ENCODE data around the gene FUOM. TPM values are rescaled to one million over a fixed set of nuclear protein-coding genes. Genes with fewer than 3 reads are reported as not detected.

The FUOM gene
- polyA plus RNA-seq, 1 donor from 2014 or later: not detected

- Histone ChIP-seq H3K36me3 (ENCODE audit: insufficient read depth, low read length) (no peaks in the 10 kb centered on the region), H3K9me2 (ENCODE audit: insufficient read depth, low read length) (no peaks in the 10 kb centered on the region), H3K27ac (ENCODE audit: low read length) (no peak overlapping the region), H3K9me3 (ENCODE audit: low read length) (no peaks in the 10 kb centered on the region), H3K9ac (ENCODE audit: low read length) (no peak overlapping the region), H3K4me2 (ENCODE audit: low read length) (no peak overlapping the region), H3K4me3 (ENCODE audit: low read length) (no peak overlapping the region), H4K20me1 (ENCODE audit: insufficient read depth) (no peaks in the 10 kb centered on the region), H2AFZ (ENCODE audit: low read depth, low read length) (no peak overlapping the region), H3F3A (ENCODE audit: insufficient read depth, low read length, poor library complexity, severe bottlenecking) (no peaks in the 10 kb centered on the region), H3K79me2 (replicated peaks; ENCODE audit: insufficient read depth, low read length) (peaks cover 10% of the 10 kb centered on the region), H3K27me3 (ENCODE audit: insufficient read depth, low read depth, low read length) (no peaks in the 10 kb centered on the region)
- no peak for TF ChIP-seq CTCF (IDR thresholded peaks at IDR 0.05; ENCODE audit: poor library complexity, severe bottlenecking)
- TF ChIP-seq POLR2AphosphoS5 (IDR thresholded peaks at IDR 0.05): no peak
- TF ChIP-seq EZH2 (IDR thresholded peaks at IDR 0.05; ENCODE audit: borderline replicate concordance, insufficient read depth, low read length, poor library complexity, severe bottlenecking): no peak
- no peak for TF ChIP-seq TAF1 (IDR thresholded peaks at IDR 0.05; ENCODE audit: low read depth)
- no peak for TF ChIP-seq REST (IDR thresholded peaks at IDR 0.05; ENCODE audit: borderline replicate concordance)
- no peak for TF ChIP-seq MXI1 (conservative IDR thresholded peaks at IDR 0.05; ENCODE audit: poor library complexity, severe bottlenecking)
- no peak for TF ChIP-seq SMC3 (conservative IDR thresholded peaks at IDR 0.05; ENCODE audit: poor library complexity)
- TF ChIP-seq RAD21 (conservative IDR thresholded peaks at IDR 0.05): no peak
- no peak for TF ChIP-seq EP300 (conservative IDR thresholded peaks at IDR 0.05; ENCODE audit: poor library complexity, severe bottlenecking)
Measured at GRCh38 chr10:133401500-133401899, 43.7 kb upstream of the FUOM start.

- Histone ChIP-seq H3F3A (ENCODE audit: insufficient read depth, low read length, poor library complexity, severe bottlenecking) (no peaks in the 10 kb centered on the region), H3K9me3 (ENCODE audit: low read length) (no peaks in the 10 kb centered on the region), H2AFZ (ENCODE audit: low read depth, low read length) (no peak overlapping the region), H3K79me2 (replicated peaks; ENCODE audit: insufficient read depth, low read length) (peaks cover 8% of the 10 kb centered on the region), H3K9ac (ENCODE audit: low read length) (no peak overlapping the region), H3K36me3 (ENCODE audit: insufficient read depth, low read length) (no peaks in the 10 kb centered on the region), H3K4me3 (ENCODE audit: low read length) (no peak overlapping the region), H3K27me3 (ENCODE audit: insufficient read depth, low read depth, low read length) (no peaks in the 10 kb centered on the region), H3K4me2 (ENCODE audit: low read length) (no peak overlapping the region), H4K20me1 (ENCODE audit: insufficient read depth) (no peaks in the 10 kb centered on the region), H3K9me2 (ENCODE audit: insufficient read depth, low read length) (no peaks in the 10 kb centered on the region), H3K27ac (ENCODE audit: low read length) (no peak overlapping the region)
- TF ChIP-seq MXI1 (conservative IDR thresholded peaks at IDR 0.05; ENCODE audit: poor library complexity, severe bottlenecking) (no peak), EP300 (conservative IDR thresholded peaks at IDR 0.05; ENCODE audit: poor library complexity, severe bottlenecking) (no peak), POLR2AphosphoS5 (IDR thresholded peaks at IDR 0.05) (no peak), TAF1 (IDR thresholded peaks at IDR 0.05; ENCODE audit: low read depth) (no peak), CTCF (IDR thresholded peaks at IDR 0.05; ENCODE audit: poor library complexity, severe bottlenecking) (no peak), EZH2 (IDR thresholded peaks at IDR 0.05; ENCODE audit: borderline replicate concordance, insufficient read depth, low read length, poor library complexity, severe bottlenecking) (no peak)
Measured at GRCh38 chr10:133400624-133401424, 43.0 kb upstream of the FUOM start.

Data from neural cell (in vitro differentiated cells).